ENCODE measurements around the gene NID1.

NID1 gene

DNA sequence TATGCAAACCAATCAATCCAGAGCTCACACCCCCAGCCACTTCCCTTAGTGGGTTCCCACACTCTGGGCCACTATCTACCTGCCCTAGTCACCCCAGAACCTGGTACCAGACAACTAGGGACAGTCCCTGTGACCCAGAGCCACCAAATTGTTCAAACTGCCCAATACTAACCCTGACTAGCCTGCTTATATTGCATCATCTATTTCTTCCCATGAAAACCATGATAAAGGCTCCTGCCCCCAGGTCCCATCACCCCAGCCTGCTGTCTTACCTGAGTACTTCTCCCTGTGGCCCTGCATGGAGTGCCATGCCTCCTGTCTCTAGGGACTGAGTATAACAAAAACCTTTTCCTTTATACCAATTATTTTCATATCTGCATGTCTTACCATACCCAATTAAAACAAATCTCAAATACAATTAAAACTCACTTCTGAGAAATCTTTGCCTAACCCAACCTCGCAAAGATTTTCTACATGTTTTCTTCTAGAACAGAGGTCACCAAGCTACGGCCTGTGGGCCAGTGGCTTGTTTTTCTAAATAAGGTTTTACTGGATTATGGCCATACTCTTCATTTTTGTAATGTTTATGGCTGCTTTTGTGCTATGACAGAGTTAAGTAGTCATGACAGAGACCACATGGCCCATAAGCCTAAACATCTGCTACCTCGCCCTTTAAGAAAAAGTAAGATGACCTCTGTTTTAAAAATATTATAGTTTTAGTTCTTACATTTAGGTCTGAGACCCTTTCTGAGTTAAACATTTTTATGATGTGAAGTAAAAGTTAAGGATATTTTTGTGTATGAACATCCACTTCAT, 31.0 kb upstream of the NID1 start:
- Histone ChIP-seq H3K79me2 (ENCODE audit: insufficient read depth, low read depth) (no peaks in the 10 kb centered on the region), H2AFZ (ENCODE audit: low read depth) (no peak overlapping the region), H4K20me1 (ENCODE audit: insufficient read depth) (no peaks in the 10 kb centered on the region), H3K4me1 (ENCODE audit: low read depth, poor library complexity, severe bottlenecking) (no peaks in the 10 kb centered on the region), H3K4me2 (no peak overlapping the region), H3K9ac (no peak overlapping the region), H3K27ac (no peak overlapping the region), H3K4me3 (IDR thresholded peaks at IDR 0.05; ENCODE audit: insufficient read depth, low read depth, low read length) (no peak overlapping the region), H3K27me3 (ENCODE audit: insufficient read depth, low read depth) (no peaks in the 10 kb centered on the region), H3K36me3 (ENCODE audit: insufficient read depth) (no peaks in the 10 kb centered on the region)
- TF ChIP-seq, protein P1, sequence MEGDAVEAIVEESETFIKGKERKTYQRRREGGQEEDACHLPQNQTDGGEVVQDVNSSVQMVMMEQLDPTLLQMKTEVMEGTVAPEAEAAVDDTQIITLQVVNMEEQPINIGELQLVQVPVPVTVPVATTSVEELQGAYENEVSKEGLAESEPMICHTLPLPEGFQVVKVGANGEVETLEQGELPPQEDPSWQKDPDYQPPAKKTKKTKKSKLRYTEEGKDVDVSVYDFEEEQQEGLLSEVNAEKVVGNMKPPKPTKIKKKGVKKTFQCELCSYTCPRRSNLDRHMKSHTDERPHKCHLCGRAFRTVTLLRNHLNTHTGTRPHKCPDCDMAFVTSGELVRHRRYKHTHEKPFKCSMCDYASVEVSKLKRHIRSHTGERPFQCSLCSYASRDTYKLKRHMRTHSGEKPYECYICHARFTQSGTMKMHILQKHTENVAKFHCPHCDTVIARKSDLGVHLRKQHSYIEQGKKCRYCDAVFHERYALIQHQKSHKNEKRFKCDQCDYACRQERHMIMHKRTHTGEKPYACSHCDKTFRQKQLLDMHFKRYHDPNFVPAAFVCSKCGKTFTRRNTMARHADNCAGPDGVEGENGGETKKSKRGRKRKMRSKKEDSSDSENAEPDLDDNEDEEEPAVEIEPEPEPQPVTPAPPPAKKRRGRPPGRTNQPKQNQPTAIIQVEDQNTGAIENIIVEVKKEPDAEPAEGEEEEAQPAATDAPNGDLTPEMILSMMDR (conservative IDR thresholded peaks at IDR 0.05; ENCODE audit: low read depth, low read length), result no peak

DNA sequence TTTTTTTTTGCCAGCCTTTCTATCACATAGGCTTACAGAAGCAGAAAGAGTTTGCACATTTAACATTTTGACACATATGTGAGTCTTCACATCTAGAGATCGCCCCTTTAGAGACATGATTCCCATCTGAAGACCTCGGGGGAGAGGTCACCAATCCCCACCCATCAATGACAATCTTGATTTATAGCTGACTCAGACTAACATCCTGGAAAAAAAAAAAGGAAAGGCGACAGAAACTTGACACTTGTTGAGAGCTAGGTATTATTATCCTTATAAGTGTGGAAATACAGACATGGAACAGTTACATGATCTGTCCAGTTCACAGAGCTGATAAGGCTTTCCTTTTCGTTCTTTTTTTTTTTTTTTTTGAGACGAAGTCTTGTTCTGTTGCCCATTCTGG, 28.0 kb upstream of the NID1 start:
- Histone ChIP-seq H3K27me3 (ENCODE audit: insufficient read depth, low read depth) (no peaks in the 10 kb centered on the region), H4K20me1 (ENCODE audit: insufficient read depth) (no peaks in the 10 kb centered on the region), H3K79me2 (ENCODE audit: insufficient read depth, low read depth) (no peaks in the 10 kb centered on the region), H3K9ac (no peak overlapping the region), H3K4me1 (ENCODE audit: low read depth, poor library complexity, severe bottlenecking) (no peaks in the 10 kb centered on the region), H3K27ac (no peak overlapping the region), H3K4me2 (no peak overlapping the region), H3K4me3 (IDR thresholded peaks at IDR 0.05; ENCODE audit: insufficient read depth, low read depth, low read length) (no peak overlapping the region), H3K36me3 (ENCODE audit: insufficient read depth) (no peaks in the 10 kb centered on the region), H2AFZ (ENCODE audit: low read depth) (no peak overlapping the region)
- TF ChIP-seq, protein P1 (conservative IDR thresholded peaks at IDR 0.05; ENCODE audit: low read depth, low read length), result no peak

DNA sequence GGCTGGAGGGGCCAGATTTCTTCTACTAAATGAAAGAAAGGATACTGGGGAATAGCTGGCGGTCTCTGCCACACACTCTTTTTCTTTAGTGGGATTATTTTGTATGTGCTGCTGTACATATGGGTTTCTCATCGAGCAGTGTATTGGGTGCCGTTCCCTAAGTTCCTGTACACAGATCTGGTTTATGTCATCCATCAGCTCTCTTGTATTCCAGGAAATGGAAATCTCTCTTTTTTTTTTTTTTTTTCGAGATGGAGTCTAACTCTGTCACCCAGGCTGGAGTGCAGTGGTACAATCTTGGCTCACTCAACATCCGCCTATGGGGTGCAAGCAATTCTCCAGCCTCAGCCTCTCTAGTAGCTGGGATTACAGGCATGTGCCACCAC, 27.0 kb upstream of the NID1 start:
- H3K27me3 ChIP-seq (ENCODE audit: insufficient read depth, low read depth), result no peaks in the 10 kb centered on the region
- no peaks in the 10 kb centered on the region for H4K20me1 ChIP-seq (ENCODE audit: insufficient read depth)
- H3K4me3 ChIP-seq (IDR thresholded peaks at IDR 0.05; ENCODE audit: insufficient read depth, low read depth, low read length), result no peak overlapping the region
- no peak overlapping the region for H3K27ac ChIP-seq
- H2AFZ ChIP-seq (ENCODE audit: low read depth), result no peak overlapping the region
- no peaks in the 10 kb centered on the region for H3K4me1 ChIP-seq (ENCODE audit: low read depth, poor library complexity, severe bottlenecking)
- H3K4me2 ChIP-seq, result no peak overlapping the region
- no peak overlapping the region for H3K9ac ChIP-seq
- H3K79me2 ChIP-seq (ENCODE audit: insufficient read depth, low read depth), result no peaks in the 10 kb centered on the region
- H3K36me3 ChIP-seq (ENCODE audit: insufficient read depth), result no peaks in the 10 kb centered on the region
- TF ChIP-seq, protein P1 (conservative IDR thresholded peaks at IDR 0.05; ENCODE audit: low read depth, low read length), result no peak

DNA sequence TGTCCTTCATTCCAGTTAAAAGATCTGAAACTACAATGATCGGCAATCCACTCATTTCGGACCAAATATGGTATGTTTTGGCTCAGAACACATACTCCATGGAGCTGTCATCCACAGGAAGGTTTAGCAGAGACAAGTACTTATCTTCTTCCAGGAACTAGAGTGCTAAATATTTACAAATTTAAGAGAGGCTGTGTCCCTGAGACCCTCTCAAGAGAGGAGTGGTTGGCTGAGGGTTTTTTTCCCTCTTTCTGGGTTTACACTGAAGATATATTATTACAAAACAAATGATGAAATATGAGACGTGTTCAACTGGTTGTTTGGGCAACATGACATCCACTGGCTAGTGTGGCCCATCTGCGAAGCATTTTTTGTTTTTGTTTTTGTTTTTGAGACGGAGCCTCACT, 25.9 kb upstream of the NID1 start:
- H2AFZ ChIP-seq (ENCODE audit: low read depth), result no peak overlapping the region
- H3K36me3 ChIP-seq (ENCODE audit: insufficient read depth), result no peaks in the 10 kb centered on the region
- TF ChIP-seq, protein P1 (conservative IDR thresholded peaks at IDR 0.05; ENCODE audit: low read depth, low read length), result no peak
- no peaks in the 10 kb centered on the region for H3K4me1 ChIP-seq (ENCODE audit: low read depth, poor library complexity, severe bottlenecking)
- H3K4me2 ChIP-seq, result no peak overlapping the region
- no peaks in the 10 kb centered on the region for H4K20me1 ChIP-seq (ENCODE audit: insufficient read depth)
- no peaks in the 10 kb centered on the region for H3K27me3 ChIP-seq (ENCODE audit: insufficient read depth, low read depth)
- H3K4me3 ChIP-seq (IDR thresholded peaks at IDR 0.05; ENCODE audit: insufficient read depth, low read depth, low read length), result no peak overlapping the region
- no peaks in the 10 kb centered on the region for H3K79me2 ChIP-seq (ENCODE audit: insufficient read depth, low read depth)
- no peak overlapping the region for H3K9ac ChIP-seq
- no peak overlapping the region for H3K27ac ChIP-seq
